Endothelial cell of umbilical vein (primary cell): ENCODE measurements around the gene PFN2. TPM values are rescaled to one million over a fixed set of nuclear protein-coding genes. Genes with fewer than 3 reads are reported as not detected.

ENCODE experiments used
- BruUV-seq: library from RNA; stranded (reverse); fragments of 400-500 nt; replicated peaks from 2 replicates; lab custom pipeline; 2021; lab: Mats Ljungman, UMichigan
- CTCF ChIA-PET: fragments of 300-600, 350-600 bp; sonication (Branson Sonifier 250); formaldehyde crosslinking; loops from one replicate; lab custom pipeline; 2021; ENCODE audit warnings: antibody characterized with exemption, inconsistent platforms; lab: Charles Lee
- POLR2A ChIA-PET: fragments of 300-600, 350-600 bp; sonication (Branson Sonifier 250); formaldehyde crosslinking; loops from one replicate; lab custom pipeline; 2021; ENCODE audit warnings: antibody characterized with exemption, inconsistent platforms; lab: Charles Lee
- DNase-seq: peaks from one replicate; pipeline ENCODE4 v3.0.0-alpha.2; 2011; ENCODE audit warnings: low read depth, low spot score
- FAIRE-seq: peaks from 2 replicates; lab custom pipeline; 2011; peaks lifted over from hg19 to GRCh38; lab: Jason Lieb, UNC
- H2AFZ ChIP-seq: 2 replicates; pipeline ENCODE4 v1.6.0; 2012; ENCODE audit warnings: low read depth, low read length, control low read depth, inconsistent platforms
- H3K27ac ChIP-seq: 2 replicates; pipeline ENCODE4 v1.5.1; 2011; ENCODE audit warnings: low read depth, mild to moderate bottlenecking, control low read depth, low read length, moderate library complexity; ENCODE audit not compliant: insufficient read depth
- H3K27me3 ChIP-seq, 2 experiments: 2 replicates each; pipeline versions ENCODE4 v1.6.0 to v1.6.1; 2011; ENCODE audit warnings: low read length in 2 of 2, mixed read lengths in 1 of 2; ENCODE audit not compliant: control insufficient read depth in 2 of 2, insufficient read depth in 2 of 2
- H3K36me3 ChIP-seq, 2 experiments: 2 replicates in 1 of 2; 3 replicates in 1 of 2; pipeline ENCODE4 v1.5.1; 2011; ENCODE audit warnings: low read length in 2 of 2, mild to moderate bottlenecking in 1 of 2, moderate library complexity in 1 of 2; ENCODE audit not compliant: control insufficient read depth in 2 of 2, insufficient read depth in 2 of 2; ENCODE audit errors: extremely low read depth in 1 of 2
- H3K4me1 ChIP-seq: 3 replicates; pipeline ENCODE4 v1.5.1; 2011; ENCODE audit warnings: mild to moderate bottlenecking, low read length; ENCODE audit not compliant: control insufficient read depth, insufficient read depth; ENCODE audit errors: extremely low read depth
- H3K4me2 ChIP-seq: 2 replicates; pipeline ENCODE4 v1.6.1; 2011; ENCODE audit warnings: low read length, control low read depth, mixed read lengths; ENCODE audit not compliant: insufficient read depth
- H3K4me3 ChIP-seq, 3 experiments: fragments of 200-600 bp in 1 of 3; sonication (generic), shearing (Covaris generic) in 1 of 3; replicated peaks in 1 of 3; 2 replicates each; pipeline ENCODE4 v1.5.1; 2011 to 2016; ENCODE audit warnings: control low read depth in 3 of 3, low read length in 3 of 3, mild to moderate bottlenecking in 2 of 3, inconsistent platforms in 1 of 3, low read depth in 1 of 3, moderate library complexity in 1 of 3; ENCODE audit not compliant: insufficient read depth in 1 of 3
- H3K79me2 ChIP-seq: 2 replicates; pipeline ENCODE4 v1.6.0; 2012; ENCODE audit warnings: low read length, inconsistent platforms; ENCODE audit not compliant: control insufficient read depth, insufficient read depth
- H3K9ac ChIP-seq: replicated peaks from 2 replicates; pipeline ENCODE3; 2011; ENCODE audit warnings: low read length, control low read depth; ENCODE audit not compliant: insufficient read depth; ENCODE audit errors: extremely low read depth
- H3K9me1 ChIP-seq: replicated peaks from 3 replicates; pipeline ENCODE4 v1.6.0; 2011; ENCODE audit warnings: mild to moderate bottlenecking, low read length; ENCODE audit not compliant: control insufficient read depth, insufficient read depth; ENCODE audit errors: extremely low read depth
- H3K9me3 ChIP-seq: replicated peaks from 2 replicates; pipeline ENCODE4 v1.5.1; 2012; ENCODE audit warnings: low read length, inconsistent platforms; ENCODE audit not compliant: control insufficient read depth, insufficient read depth
- H4K20me1 ChIP-seq: replicated peaks from 2 replicates; pipeline ENCODE3; 2011; ENCODE audit warnings: mild to moderate bottlenecking, low read length; ENCODE audit not compliant: control insufficient read depth, insufficient read depth; ENCODE audit errors: extremely low read depth
- EZH2 ChIP-seq: IDR thresholded peaks from 2 replicates; pipeline ENCODE4 v1.6.1; 2012; ENCODE audit warnings: borderline replicate concordance, low read depth, mild to moderate bottlenecking, moderate library complexity, low read length, inconsistent platforms; ENCODE audit not compliant: severe bottlenecking
- FOS ChIP-seq: IDR thresholded peaks from 2 replicates; pipeline ENCODE4 v1.6.1; 2011; ENCODE audit warnings: mild to moderate bottlenecking, low read length, moderate library complexity, borderline replicate concordance; ENCODE audit not compliant: insufficient read depth
- GATA2 ChIP-seq: IDR thresholded peaks from 2 replicates; pipeline ENCODE4 v1.7.0; 2011; ENCODE audit warnings: low read depth, mild to moderate bottlenecking, moderate library complexity, mixed read lengths, low read length; ENCODE audit not compliant: insufficient read length, insufficient read depth
- JUN ChIP-seq: IDR thresholded peaks from 2 replicates; pipeline ENCODE4 v1.6.1; 2011; ENCODE audit warnings: borderline replicate concordance, low read depth; ENCODE audit not compliant: insufficient read length, insufficient read depth
- MYC ChIP-seq: IDR thresholded peaks from one replicate; pipeline ENCODE4 v1.6.1; 2011; ENCODE audit warnings: mild to moderate bottlenecking, low read depth, low read length
- POLR2A ChIP-seq: IDR thresholded peaks from 2 replicates; pipeline ENCODE4 v1.6.1; 2012; ENCODE audit warnings: low read depth, mild to moderate bottlenecking, control low read depth, low read length
- POLR2AphosphoS5 ChIP-seq: IDR thresholded peaks from 2 replicates; pipeline ENCODE4 v1.6.1; 2012; ENCODE audit warnings: low read depth, mild to moderate bottlenecking, control low read depth, low read length, moderate library complexity; ENCODE audit not compliant: insufficient read depth
- dilution Hi-C: fragments of 300-500 bp; cut with MboI; formaldehyde crosslinking; loops from one replicate; pipeline ENCODE4 v1.15.0; 2019; ENCODE audit warnings: low sequenced_read_pairs; ENCODE audit not compliant: extremely low pct_ligation_motif_present
- intact Hi-C: fragments of 100-400 bp; cut with micrococcal nuclease; formaldehyde crosslinking; loops from one replicate; pipeline ENCODE4 v1.10.0; 2022
- polyA plus RNA-seq, 4 experiments: library from polyadenylated mRNA; depleted of rRNA in 3 of 4; stranded (reverse) in 3 of 4; unstranded in 1 of 4; fragments of >200 nt; gene quantifications; 2 replicates each; pipeline versions ENCODE4 v1.2.1 to v1.2.3, GENCODE V29; 2011 to 2012; ENCODE audit warnings: missing spikeins in 1 of 4
- total RNA-seq: library from RNA; stranded (reverse); gene quantifications from 2 replicates; pipeline ENCODE4 v1.2.3, GENCODE V29; 2021
- TF ChIP-seq, protein P1 (sequence below), 2 donors: IDR thresholded peaks; 1 replicate in 1 of 2; 2 replicates in 1 of 2; pipeline ENCODE4 v1.5.1; 2011; ENCODE audit warnings: low read length in 2 of 2, mild to moderate bottlenecking in 2 of 2, moderate library complexity in 2 of 2, control low read depth in 1 of 2, inconsistent platforms in 1 of 2, low read depth in 1 of 2; ENCODE audit not compliant: insufficient read depth in 1 of 2; ENCODE audit errors: extremely low read depth in 1 of 2
- TF ChIP-seq, protein P2 (sequence below): IDR thresholded peaks from 2 replicates; pipeline ENCODE4 v1.6.1; 2011; ENCODE audit not compliant: insufficient read depth, insufficient read length

The PFN2 gene
- total and polyA plus RNA-seq, 2 donors (not counting 3 experiments of a cell fraction or from before 2014, with no cell fraction given) = 97.1 to 165 TPM

DNA sequence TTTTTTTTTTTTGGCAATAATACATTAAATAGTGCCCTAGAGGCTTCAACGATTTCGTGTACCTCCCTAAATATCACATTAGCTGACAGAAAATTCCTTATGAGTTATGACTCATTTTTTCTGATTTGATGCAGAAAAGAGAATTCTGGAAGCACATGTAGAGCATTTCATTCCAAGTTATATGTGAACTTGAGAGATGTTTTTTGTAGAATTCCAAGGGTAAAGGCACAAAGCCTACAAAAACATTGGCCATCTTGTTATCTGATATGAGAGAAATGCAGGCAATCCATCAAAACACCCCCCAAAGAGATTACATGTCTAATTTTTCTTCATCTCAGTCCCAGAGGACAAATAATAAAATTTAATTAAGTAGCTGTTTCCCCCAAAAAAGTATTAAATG lies 6.7 kb upstream of the PFN2 start:
- TF ChIP-seq GATA2 = no peak
- TF ChIP-seq JUN = no peak
- TF ChIP-seq POLR2A = no peak
- no peak for TF ChIP-seq EZH2
- TF ChIP-seq POLR2AphosphoS5 = no peak
- TF ChIP-seq, protein P1, sequence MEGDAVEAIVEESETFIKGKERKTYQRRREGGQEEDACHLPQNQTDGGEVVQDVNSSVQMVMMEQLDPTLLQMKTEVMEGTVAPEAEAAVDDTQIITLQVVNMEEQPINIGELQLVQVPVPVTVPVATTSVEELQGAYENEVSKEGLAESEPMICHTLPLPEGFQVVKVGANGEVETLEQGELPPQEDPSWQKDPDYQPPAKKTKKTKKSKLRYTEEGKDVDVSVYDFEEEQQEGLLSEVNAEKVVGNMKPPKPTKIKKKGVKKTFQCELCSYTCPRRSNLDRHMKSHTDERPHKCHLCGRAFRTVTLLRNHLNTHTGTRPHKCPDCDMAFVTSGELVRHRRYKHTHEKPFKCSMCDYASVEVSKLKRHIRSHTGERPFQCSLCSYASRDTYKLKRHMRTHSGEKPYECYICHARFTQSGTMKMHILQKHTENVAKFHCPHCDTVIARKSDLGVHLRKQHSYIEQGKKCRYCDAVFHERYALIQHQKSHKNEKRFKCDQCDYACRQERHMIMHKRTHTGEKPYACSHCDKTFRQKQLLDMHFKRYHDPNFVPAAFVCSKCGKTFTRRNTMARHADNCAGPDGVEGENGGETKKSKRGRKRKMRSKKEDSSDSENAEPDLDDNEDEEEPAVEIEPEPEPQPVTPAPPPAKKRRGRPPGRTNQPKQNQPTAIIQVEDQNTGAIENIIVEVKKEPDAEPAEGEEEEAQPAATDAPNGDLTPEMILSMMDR (IDR thresholded peaks at IDR 0.05; ENCODE audit: extremely low read depth in 1 of 2, insufficient read depth in 1 of 2, low read depth in 1 of 2, low read length in 2 of 2) = no peak
- TF ChIP-seq, protein P2, sequence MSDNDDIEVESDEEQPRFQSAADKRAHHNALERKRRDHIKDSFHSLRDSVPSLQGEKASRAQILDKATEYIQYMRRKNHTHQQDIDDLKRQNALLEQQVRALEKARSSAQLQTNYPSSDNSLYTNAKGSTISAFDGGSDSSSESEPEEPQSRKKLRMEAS = no peak
- TF ChIP-seq FOS = no peak
- no peak for TF ChIP-seq MYC
- ChIA-PET POLR2A (no interaction called here), CTCF (interaction anchor here (1.1 to 1.4 kb wide), 4 partner anchors 42 to 309 kb away, joined by 3 to 4 read pairs (median 4); no protein-coding TSS in a partner anchor)
- intact Hi-C loops (loop anchor here (10.0 kb wide), 1 partner anchor 1463 kb away; no protein-coding TSS in a partner anchor), dilution Hi-C loops (no loop called here)
- Histone ChIP-seq H3K27ac (no peak overlapping the region), H3K9me1 (no peaks in the 10 kb centered on the region), H3K9me3 (no peaks in the 10 kb centered on the region), H3K4me3 (no peak overlapping the region), H3K27me3 (no peaks in the 10 kb centered on the region), H3K36me3 (no peaks in the 10 kb centered on the region), H3K4me2 (no peak overlapping the region), H3K79me2 (no peaks in the 10 kb centered on the region), H4K20me1 (no peaks in the 10 kb centered on the region), H3K4me1 (no peaks in the 10 kb centered on the region), H3K9ac (no peak overlapping the region), H2AFZ (no peak overlapping the region)
- FAIRE-seq (no peak), DNase-seq (no peak)
- BruUV-seq = no TSS peak
